HTERT RPE-1 (cell line): ENCODE results near the gene ZNF559.
"Not testable (repeated sequence)": the region's sequence is repeated elsewhere in the genome, so short reads cannot be mapped to it uniquely, and the experiment has no call there.

ENCODE experiments used
- in situ Hi-C: fragments of 300-500 bp; cut with MboI; formaldehyde crosslinking; loops from 4 replicates; pipeline ENCODE4 v1.14.3; 2020; ENCODE audit warnings: low sequenced_read_pairs

Gene ZNF559

GRCh38 chr19:9323919-9324583 lies at the start of gene ZNF559:
TSS of gene ZNF559 (plus strand) at chr19:9324179. CDS start at chr19:9338550, 14,371 bp downstream.
- in situ Hi-C loops, result no loop called here

GRCh38 chr19:9283485-9283884 lies 40.5 kb upstream of the ZNF559 start:
- in situ Hi-C loops, result not testable (repeated sequence)

GRCh38 chr19:9289231-9289884 lies 34.6 kb upstream of the ZNF559 start:
- in situ Hi-C loops, result no loop called here

GRCh38 chr19:9295411-9295849 lies 28.5 kb upstream of the ZNF559 start:
- in situ Hi-C loops, result no loop called here

- in situ Hi-C loops, result no loop called here
These were observed 27.6 kb upstream of the ZNF559 start for GRCh38 chr19:9296336-9296735.

- in situ Hi-C loops, result no loop called here
These were observed 17.5 kb upstream of the ZNF559 start for GRCh38 chr19:9306443-9306842.

GRCh38 chr19:9308091-9308770 lies 15.7 kb upstream of the ZNF559 start:
- in situ Hi-C loops, result no loop called here

GRCh38 chr19:9309139-9309973 lies 14.6 kb upstream of the ZNF559 start, which contains the start of gene ZNF699:
TSS of gene ZNF699 (minus strand) at chr19:9309838. CDS start at chr19:9305119, 4,719 bp downstream.
- in situ Hi-C loops, result no loop called here

- in situ Hi-C loops, result no loop called here
These were observed 14.0 kb upstream of the ZNF559 start for GRCh38 chr19:9309974-9310446.

- in situ Hi-C loops, result no loop called here
These were observed 10.2 kb upstream of the ZNF559 start for GRCh38 chr19:9313756-9314155.

GRCh38 chr19:9321338-9321737 lies 2.6 kb upstream of the ZNF559 start:
- in situ Hi-C loops, result no loop called here

- in situ Hi-C loops, result not testable (repeated sequence)
These were observed 2.2 kb upstream of the ZNF559 start for GRCh38 chr19:9321756-9322155.

- in situ Hi-C loops, result not testable (repeated sequence)
These were observed 1.8 kb upstream of the ZNF559 start for GRCh38 chr19:9322201-9322600.

GRCh38 chr19:9323557-9323918 lies 441 bp upstream of the ZNF559 start:
- in situ Hi-C loops, result no loop called here

- in situ Hi-C loops, result no loop called here
These were observed 594 bp downstream of the ZNF559 start for GRCh38 chr19:9324584-9324962.

- in situ Hi-C loops, result no loop called here
These were observed 6.0 kb downstream of the ZNF559 start for GRCh38 chr19:9329999-9330398.

- in situ Hi-C loops, result no loop called here
These were observed 18.8 kb downstream of the ZNF559 start for GRCh38 chr19:9342610-9343304.

- in situ Hi-C loops, result no loop called here
These were observed 21.0 kb downstream of the ZNF559 start for GRCh38 chr19:9345005-9345404.

- in situ Hi-C loops, result no loop called here
These were observed 24.3 kb downstream of the ZNF559 start for GRCh38 chr19:9348253-9348652.

GRCh38 chr19:9348671-9349070 lies 24.7 kb downstream of the ZNF559 start:
- in situ Hi-C loops, result no loop called here
